Lower leg skin (tissue), 3 donors: Measurements from ENCODE around the gene SLC16A13.

Experiments
- CTCF ChIP-seq, 3 donors: fragments of 450-650 bp; IDR thresholded peaks; one replicate each; pipeline ENCODE4 v1.5.1; 2016; ENCODE audit warnings: antibody characterized with exemption in 3 of 3, mild to moderate bottlenecking in 3 of 3, moderate library complexity in 2 of 3
- POLR2A ChIP-seq, 2 donors: fragments of 450-650 bp; IDR thresholded peaks; one replicate each; pipeline ENCODE4 v1.6.1; 2016 to 2017; ENCODE audit warnings: antibody characterized with exemption in 2 of 2, mild to moderate bottlenecking in 1 of 2, moderate library complexity in 1 of 2

GRCh38 chr17:7084088-7084487, 48.3 kb downstream of the SLC16A13 start:
- TF ChIP-seq CTCF (IDR thresholded peaks at IDR 0.05): no peak
- TF ChIP-seq POLR2A (IDR thresholded peaks at IDR 0.05): no peak
